HepG2 (cell line): ENCODE results near the gene GNG4. TPM values are rescaled to one million over a fixed set of nuclear protein-coding genes. Genes with fewer than 3 reads are reported as not detected.
"Not testable (repeated sequence)": the region's sequence is repeated elsewhere in the genome, so short reads cannot be mapped to it uniquely, and the experiment has no call there.

ENCODE experiments used
- ADNP ChIP-seq: sonication (generic); formaldehyde crosslinking; IDR thresholded peaks from 2 replicates; pipeline ENCODE4 v1.4.0; 2020; ENCODE audit warnings: missing genetic modification reagents
- ARID4A ChIP-seq: sonication (generic); formaldehyde crosslinking; IDR thresholded peaks from 2 replicates; pipeline ENCODE4 v1.5.0; 2020; ENCODE audit warnings: mild to moderate bottlenecking, missing genetic modification reagents, borderline replicate concordance
- DMAP1 ChIP-seq: IDR thresholded peaks from 2 replicates; pipeline ENCODE4 v1.6.1; 2016
- DRAP1 ChIP-seq: IDR thresholded peaks from 2 replicates; pipeline ENCODE4 v1.6.1; 2016; ENCODE audit warnings: missing genetic modification reagents, missing compliant biosample characterization
- GATAD2A ChIP-seq: IDR thresholded peaks from 2 replicates; pipeline ENCODE4 v1.6.1; 2016
- GMEB1 ChIP-seq: sonication (generic); formaldehyde crosslinking; IDR thresholded peaks from 2 replicates; pipeline ENCODE4 v1.5.1; 2020; ENCODE audit warnings: missing genetic modification reagents, mild to moderate bottlenecking, borderline replicate concordance
- HIVEP1 ChIP-seq: sonication (generic); formaldehyde crosslinking; IDR thresholded peaks from 2 replicates; pipeline ENCODE4 v1.4.0; 2020; ENCODE audit warnings: mild to moderate bottlenecking, missing genetic modification reagents
- KAT8 ChIP-seq: IDR thresholded peaks from 2 replicates; pipeline ENCODE4 v1.6.1; 2016; ENCODE audit warnings: missing genetic modification reagents, missing compliant biosample characterization
- MXD4 ChIP-seq: IDR thresholded peaks from 2 replicates; pipeline ENCODE4 v1.6.1; 2016; ENCODE audit warnings: mild to moderate bottlenecking, missing biosample characterization, missing genetic modification reagents
- PHF8 ChIP-seq: sonication (generic); formaldehyde crosslinking; IDR thresholded peaks from 2 replicates; pipeline ENCODE4 v1.5.0; 2020; ENCODE audit warnings: missing genetic modification reagents
- TCF12 ChIP-seq, 2 experiments: fragments of 450-650 bp in 1 of 2; sonication (generic) in 1 of 2; formaldehyde crosslinking in 1 of 2; IDR thresholded peaks; 2 replicates each; pipeline versions ENCODE4 v1.6.1 to v1.8.0; 2017 to 2022; ENCODE audit warnings: antibody characterized with exemption in 1 of 2, mild to moderate bottlenecking in 1 of 2, missing genetic modification reagents in 1 of 2, moderate library complexity in 1 of 2
- ZNF460 ChIP-seq: sonication (generic); formaldehyde crosslinking; IDR thresholded peaks from 2 replicates; pipeline ENCODE4 v1.5.1; 2020; ENCODE audit warnings: missing genetic modification reagents, mild to moderate bottlenecking, borderline replicate concordance
- ZNF550 ChIP-seq: sonication (generic); formaldehyde crosslinking; IDR thresholded peaks from 2 replicates; pipeline ENCODE4 v1.4.0; 2020; ENCODE audit warnings: mild to moderate bottlenecking, missing genetic modification reagents, borderline replicate concordance
- ZNF609 ChIP-seq: sonication (generic); formaldehyde crosslinking; IDR thresholded peaks from 2 replicates; pipeline ENCODE4 v1.4.0; 2020; ENCODE audit warnings: mild to moderate bottlenecking, missing genetic modification reagents, borderline replicate concordance
- ZNF782 ChIP-seq: sonication (generic); formaldehyde crosslinking; IDR thresholded peaks from 2 replicates; pipeline ENCODE4 v1.4.0; 2020; ENCODE audit warnings: missing genetic modification reagents, mild to moderate bottlenecking, borderline replicate concordance
- ZSCAN9 ChIP-seq: IDR thresholded peaks from 2 replicates; pipeline ENCODE4 v1.6.1; 2016; ENCODE audit warnings: borderline replicate concordance
- polyA plus RNA-seq, 8 experiments: library from polyadenylated mRNA; depleted of rRNA in 3 of 8; stranded (reverse) in 7 of 8; unstranded in 1 of 8; fragments of >200 nt; fragmentation: Illumina TruSeq in 4 of 8; extraction: Trizol in 4 of 8; gene quantifications; 2 replicates each; pipeline versions ENCODE4 v1.2.1 to v1.2.3, GENCODE V29; 2011 to 2016; ENCODE audit warnings: low read depth in 4 of 8, missing spikeins in 1 of 8, mixed read lengths in 1 of 8; ENCODE audit not compliant: insufficient read depth in 1 of 8
- total RNA-seq, 5 experiments: library from RNA; depleted of rRNA; stranded (reverse); fragments of >200 nt; fragmentation: Illumina TruSeq; extraction: Trizol; gene quantifications; 2 replicates each; pipeline ENCODE4 v1.2.3, GENCODE V29; 2016; ENCODE audit warnings: low read depth in 1 of 5

Gene GNG4
- total and polyA plus RNA-seq, 2 of the 13 experiments (the other 11 are each of a cell fraction or from before 2014, with no cell fraction given) = 27.1 to 69.5 TPM

GRCh38 chr1:235647537-235647936, 2.0 kb downstream of the GNG4 start (continued):
- TF ChIP-seq PHF8 (CRISPR knock-in tag) = 0 out of 2 replicates have a peak, but pooled peaks have one; percentile 27
- 0 out of 2 replicates have a peak, but pooled peaks have one; percentile 42 for TF ChIP-seq MXD4 (CRISPR knock-in tag)
- TF ChIP-seq ZSCAN9 (CRISPR knock-in tag) = peak; percentile 77; the same call in 1 of the 2 replicates
- TF ChIP-seq TCF12 (IDR thresholded peaks at IDR 0.05) = not testable (repeated sequence)
- 0 out of 2 replicates have a peak, but pooled peaks have one; percentile 81 for TF ChIP-seq TCF12 (CRISPR knock-in tag; IDR thresholded peaks at IDR 0.05)
- TF ChIP-seq ZNF609 (CRISPR knock-in tag) = peak; percentile 87
- TF ChIP-seq ARID4A (CRISPR knock-in tag) = peak; percentile 87; the same call in 1 of the 2 replicates
- TF ChIP-seq ZNF460 (CRISPR knock-in tag) = peak; percentile 100
- TF ChIP-seq ZNF782 (CRISPR knock-in tag) = 0 out of 2 replicates have a peak, but pooled peaks have one; percentile 39
- peak; percentile 92 for TF ChIP-seq ADNP (CRISPR knock-in tag)
- TF ChIP-seq DRAP1 = peak; percentile 35; the same call in 1 of the 2 replicates
- TF ChIP-seq GMEB1 (CRISPR knock-in tag) = peak; percentile 21; the same call in 1 of the 2 replicates
- peak; percentile 70; the same call in 1 of the 2 replicates for TF ChIP-seq DMAP1 (CRISPR knock-in tag)
- TF ChIP-seq ZNF550 (CRISPR knock-in tag) = 0 out of 2 replicates have a peak, but pooled peaks have one; percentile 76
- peak; percentile 90 for TF ChIP-seq HIVEP1 (CRISPR knock-in tag)
- TF ChIP-seq GATAD2A (CRISPR knock-in tag) = peak; percentile 83
- TF ChIP-seq KAT8 (CRISPR knock-in tag) = peak; percentile 73
